COLO829 (cell line): ENCODE data around the gene SRRT.
"Not testable (repeated sequence)": the region's sequence is repeated elsewhere in the genome, so short reads cannot be mapped to it uniquely, and the experiment has no call there.

ENCODE experiments used
- DNase-seq: peaks from one replicate; pipeline ENCODE4 v3.0.0; 2012; ENCODE audit warnings: low spot score

Gene SRRT

GRCh38 chr7:100893910-100894721 lies 19.2 kb downstream of the SRRT start:
- no peak for DNase-seq

DNA sequence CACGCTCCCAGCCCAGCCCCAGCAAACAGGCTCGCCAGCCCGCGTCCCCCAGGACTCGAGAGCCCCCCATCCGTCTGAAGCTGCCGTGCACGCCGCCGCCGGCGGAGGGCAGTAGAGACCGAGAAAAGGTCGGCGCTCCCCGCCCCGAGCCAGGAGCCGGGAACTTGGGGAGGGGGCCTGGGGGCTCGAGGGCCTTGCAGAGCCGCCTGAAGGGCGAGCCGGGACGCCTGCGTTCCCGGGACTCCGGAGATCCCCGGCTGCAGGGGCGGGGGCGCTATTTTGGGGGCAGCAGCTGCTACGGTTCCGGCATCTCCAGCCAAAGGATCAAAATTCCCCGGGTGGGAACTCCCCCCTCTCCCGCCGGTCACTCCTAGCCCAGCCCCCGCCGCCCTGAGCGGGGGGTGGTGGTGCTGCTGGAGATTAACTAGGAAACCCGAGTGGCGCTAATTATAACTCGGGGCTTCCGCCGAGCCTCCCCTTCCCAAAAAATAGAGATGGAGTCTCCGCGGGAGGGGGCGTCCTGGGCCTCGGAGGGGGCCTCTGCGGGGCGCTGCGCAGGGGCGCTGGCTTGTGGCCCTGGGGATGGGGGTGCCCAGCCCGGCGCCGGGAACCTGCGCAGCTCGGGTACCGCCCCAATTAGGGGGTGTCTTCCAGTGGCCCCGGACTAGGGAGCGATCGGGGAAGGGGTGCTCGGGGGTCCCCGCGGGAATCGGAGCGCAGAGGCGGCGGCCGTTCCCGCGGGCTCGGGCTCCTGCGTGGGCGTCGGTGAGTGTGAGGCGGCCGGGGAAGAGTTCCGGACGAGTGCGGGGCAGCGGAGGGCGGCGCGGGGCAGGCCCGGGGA lies 20.2 kb downstream of the SRRT start:
- DNase-seq: no peak

GRCh38 chr7:100895701-100895955 lies 20.7 kb downstream of the SRRT start, which contains the start of gene ACHE:
Gene ACHE, minus strand, starts transcription at chr7:100895888. Its CDS starts 1,656 bp downstream, at chr7:100894232.
- DNase-seq: no peak

DNA sequence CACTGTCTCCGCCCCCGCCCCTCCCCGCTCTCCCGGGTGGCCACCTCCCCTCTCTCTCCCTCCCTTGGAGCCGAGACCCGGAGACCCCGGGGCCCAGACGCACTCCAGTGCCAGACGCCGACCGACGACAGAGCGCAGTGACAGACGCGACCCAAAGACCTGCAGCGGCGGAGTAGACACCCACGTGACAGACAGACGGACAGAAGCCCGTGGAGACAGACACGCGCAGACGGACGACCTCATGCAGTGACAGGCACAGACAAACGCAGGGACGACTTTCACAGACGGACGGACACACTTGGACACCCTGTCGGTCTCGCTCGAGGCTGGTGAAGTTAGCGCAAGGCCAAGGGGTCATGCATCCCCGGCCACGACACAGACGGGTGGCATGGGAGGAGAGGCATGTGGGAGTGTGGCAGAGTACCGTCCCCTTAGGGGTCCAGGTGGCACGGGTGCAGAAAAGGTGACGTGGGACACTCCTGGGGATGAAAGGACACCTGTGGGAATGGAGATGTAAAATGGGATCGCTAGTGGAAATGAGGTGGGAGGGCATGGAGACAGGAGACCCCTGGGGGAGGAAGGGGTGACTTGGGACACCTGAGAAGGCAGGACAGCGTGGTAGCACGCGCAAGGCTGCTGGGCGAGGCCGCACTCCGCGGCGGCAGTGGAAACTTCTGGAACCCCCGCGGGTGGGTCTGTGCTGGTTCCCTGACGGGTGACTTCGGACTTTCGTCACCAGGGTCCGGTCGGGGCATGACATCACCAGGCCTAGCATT lies 21.2 kb downstream of the SRRT start:
- no peak for DNase-seq

DNA sequence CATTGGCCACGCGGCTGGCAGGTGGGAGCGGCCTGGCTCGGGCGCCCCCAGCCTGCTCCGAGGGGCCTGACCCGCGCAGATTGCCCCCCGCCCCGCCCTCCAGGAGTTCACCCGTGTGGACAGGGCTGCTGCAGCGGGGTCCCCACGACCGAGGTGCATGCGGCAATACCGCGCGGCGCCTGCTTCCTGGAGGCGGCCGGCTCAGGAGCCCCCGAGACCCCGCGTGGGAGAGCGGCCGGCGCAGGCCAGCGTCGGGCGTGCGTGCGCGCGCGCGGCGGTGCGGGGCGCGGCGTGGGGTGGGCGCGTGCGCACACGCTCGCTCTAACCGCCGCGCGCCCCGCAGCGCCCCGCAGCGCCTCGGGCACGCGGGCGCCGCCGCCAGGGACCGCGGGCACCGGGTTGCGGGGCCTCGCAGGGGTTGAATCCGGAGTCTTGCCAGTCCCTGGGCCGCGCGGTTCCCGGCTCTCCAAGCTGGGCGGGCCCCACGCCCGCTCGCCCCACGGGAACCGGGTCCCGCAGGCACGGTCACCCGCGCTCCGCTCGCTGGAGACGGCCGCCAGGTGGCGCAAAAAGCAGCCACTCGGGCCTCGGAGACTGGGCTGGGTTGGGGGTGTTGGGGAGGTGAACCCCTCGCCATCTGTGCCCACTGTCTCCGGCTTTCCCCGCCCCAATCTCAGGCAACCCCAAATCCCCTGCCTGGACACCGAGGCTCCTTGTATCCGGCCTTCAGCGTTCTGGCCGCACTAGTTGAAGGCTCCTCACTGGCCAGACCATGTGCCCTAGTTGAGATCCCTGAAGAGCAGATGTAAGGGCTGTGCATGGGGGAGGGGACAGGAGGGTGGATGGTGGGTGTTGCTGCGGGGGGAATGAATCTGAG lies 22.1 kb downstream of the SRRT start:
- DNase-seq: no peak

GRCh38 chr7:100897772-100898454 lies 23.0 kb downstream of the SRRT start:
- no peak for DNase-seq

GRCh38 chr7:100899432-100899831 lies 24.5 kb downstream of the SRRT start:
- DNase-seq: no peak

GRCh38 chr7:100900978-100901377 lies 26.1 kb downstream of the SRRT start:
- DNase-seq: no peak

DNA sequence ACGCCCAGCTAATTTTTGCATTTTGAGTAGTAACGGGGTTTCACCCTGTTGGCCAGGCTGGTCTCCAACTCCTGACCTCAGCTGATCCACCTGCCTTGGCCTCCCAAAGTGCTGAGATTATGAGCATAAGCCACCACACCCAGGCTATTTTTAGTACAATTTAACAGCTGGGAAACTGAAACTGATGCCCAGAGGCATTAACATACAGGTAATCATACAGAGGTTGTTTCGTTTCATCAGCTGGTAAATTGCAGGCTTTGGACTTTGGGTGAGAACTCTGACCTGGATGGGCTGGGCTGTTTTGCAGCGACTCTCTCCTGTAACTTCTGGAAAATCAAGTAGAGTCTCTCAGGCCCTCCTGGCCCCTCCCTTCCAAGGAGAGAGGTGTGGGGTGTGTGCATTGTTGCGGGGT lies 27.0 kb downstream of the SRRT start:
- DNase-seq: no peak

DNA sequence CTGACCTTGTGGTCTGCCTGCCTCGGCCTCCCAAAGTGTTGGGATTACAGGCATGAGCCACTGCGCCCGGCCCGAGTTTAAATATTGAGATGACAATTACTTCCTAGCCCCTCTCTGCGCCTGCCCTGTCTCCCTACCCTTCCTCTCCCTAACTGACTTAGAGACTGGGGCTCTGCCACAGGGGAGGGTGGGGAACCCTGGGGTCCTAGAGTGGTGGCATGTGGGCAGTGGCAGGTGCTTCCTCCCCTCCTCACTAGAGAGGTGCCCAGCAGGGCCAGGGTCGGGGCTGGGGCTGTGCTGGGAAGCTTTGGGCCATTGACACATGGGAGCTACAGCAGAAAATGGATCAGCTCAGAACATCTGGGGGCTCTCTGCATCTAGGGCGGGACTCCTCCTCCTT lies 27.7 kb downstream of the SRRT start:
- no peak for DNase-seq

DNA sequence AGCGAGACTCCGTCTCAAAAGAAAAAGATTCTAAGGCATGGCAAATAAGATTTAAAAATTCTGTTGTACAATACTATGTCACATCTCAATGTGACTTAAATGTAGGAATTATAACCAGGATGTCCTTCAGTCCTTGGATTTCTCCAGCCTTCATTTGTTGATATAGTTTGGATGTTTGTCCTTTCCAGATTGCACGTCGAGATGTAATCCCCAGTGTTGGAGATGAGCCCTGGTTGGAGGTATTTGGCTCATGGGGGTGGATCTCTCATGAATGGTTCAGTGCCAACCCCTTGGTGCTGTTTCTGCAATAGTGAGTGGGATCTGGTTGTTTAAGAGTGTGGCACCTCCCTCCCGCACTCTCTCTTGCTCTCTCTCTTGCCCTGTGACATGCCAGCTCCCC lies 33.6 kb downstream of the SRRT start:
- no peak for DNase-seq

DNA sequence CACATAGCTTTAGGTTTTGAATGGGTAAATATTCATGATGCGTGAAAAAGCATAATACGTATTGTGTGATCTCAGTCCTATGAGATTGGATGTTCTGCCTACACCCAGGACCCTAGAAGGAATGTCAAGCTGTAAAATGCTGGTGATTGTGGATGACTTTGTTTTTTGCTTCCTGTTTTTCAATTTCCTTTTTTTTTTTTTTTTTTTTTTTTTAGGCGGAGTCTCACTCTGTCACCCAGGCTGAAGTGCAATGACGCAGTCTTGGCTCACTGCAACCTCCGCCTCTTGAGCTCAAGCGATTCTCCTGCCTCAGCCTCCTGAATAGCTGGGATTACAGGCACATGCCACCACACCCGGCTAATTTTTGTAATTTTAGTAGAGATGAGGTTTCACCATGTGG lies 35.5 kb downstream of the SRRT start:
- not testable (repeated sequence) for DNase-seq

DNA sequence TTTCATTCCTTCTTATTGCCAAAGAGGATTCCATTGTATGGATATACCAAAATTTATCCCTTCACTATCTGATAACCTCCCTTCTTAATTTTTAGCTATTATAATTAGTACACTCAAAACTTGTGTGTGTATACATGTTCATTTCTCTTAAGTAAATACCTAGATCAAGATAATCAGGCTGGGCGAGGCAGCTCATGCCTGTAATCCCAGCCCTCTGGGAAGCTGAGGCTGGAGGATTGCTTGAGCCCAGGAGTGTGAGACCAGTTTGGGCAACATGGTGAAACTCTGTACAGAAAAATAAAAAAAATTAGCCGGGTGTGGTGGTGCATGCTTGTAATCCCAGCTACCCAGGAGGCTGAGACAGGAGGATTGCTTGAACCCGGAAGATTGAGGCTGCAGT lies 36.6 kb downstream of the SRRT start:
- DNase-seq: no peak

- DNase-seq: no peak
Observed at GRCh38 chr7:100914208-100914878, 39.4 kb downstream of the SRRT start.

- DNase-seq: no peak
Observed at GRCh38 chr7:100914879-100915447, 40.1 kb downstream of the SRRT start.

DNA sequence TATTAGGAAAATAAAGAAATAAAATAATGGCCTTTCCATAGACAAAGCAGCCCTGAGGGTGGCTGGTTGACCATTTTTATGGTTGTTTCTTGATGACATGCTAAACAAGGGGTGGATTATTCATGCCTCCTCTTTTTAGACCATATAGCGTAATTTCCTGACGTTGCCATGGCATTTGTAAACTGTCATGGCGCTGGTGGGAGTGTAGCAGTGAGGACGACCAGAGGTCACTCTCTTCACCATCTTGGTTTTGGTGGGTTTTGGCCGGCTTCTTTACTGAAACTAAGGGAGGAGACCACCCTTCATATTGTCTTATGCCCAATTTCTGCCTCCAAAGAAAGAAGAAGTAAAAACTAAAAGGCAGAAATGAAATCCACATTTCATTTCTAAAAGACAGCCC lies 44.4 kb downstream of the SRRT start:
- DNase-seq: not testable (repeated sequence)

- DNase-seq: not testable (repeated sequence)
Observed at GRCh38 chr7:100919779-100920437, 45.0 kb downstream of the SRRT start.

GRCh38 chr7:100921039-100921438 lies 46.1 kb downstream of the SRRT start:
- no peak for DNase-seq

GRCh38 chr7:100923616-100924015 lies 48.7 kb downstream of the SRRT start:
- not testable (repeated sequence) for DNase-seq

- DNase-seq: no peak
Observed at GRCh38 chr7:100929808-100930174, 54.9 kb downstream of the SRRT start.
